Erythroblast (primary cell): ENCODE results near the gene EP400.

ENCODE experiments used
- GATA1 ChIP-seq: IDR thresholded peaks from 2 replicates; pipeline ENCODE4 v1.6.1; 2011; ENCODE audit warnings: low read depth, mild to moderate bottlenecking, control low read depth, low read length, moderate library complexity
- POLR2A ChIP-seq: IDR thresholded peaks from 2 replicates; pipeline ENCODE4 v1.6.1; 2011; ENCODE audit warnings: mild to moderate bottlenecking, low read length

DNA sequence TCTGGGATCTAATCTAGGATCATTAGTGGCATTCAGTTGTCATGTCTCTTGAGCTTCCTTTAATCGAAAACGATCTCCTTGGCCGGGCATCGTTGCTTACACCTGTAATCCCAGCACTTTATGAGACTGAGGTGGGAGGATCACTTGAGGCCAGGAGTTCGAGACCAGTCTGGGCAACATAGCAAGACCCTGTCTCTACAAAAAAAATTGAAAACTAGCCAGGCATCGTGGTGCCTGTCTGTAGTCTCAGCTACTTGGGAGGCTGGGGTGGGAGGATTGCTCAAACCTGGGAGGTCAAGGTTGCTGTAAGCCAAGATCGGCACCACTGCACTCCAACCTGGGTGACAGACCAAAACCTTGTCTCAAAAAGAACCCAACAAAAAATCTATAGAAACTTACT is 11.7 kb upstream of the EP400 start:
- TF ChIP-seq POLR2A (no peak), GATA1 (no peak)
